ENCODE data around the gene THEMIS.
A peak's percentile ranks its signal among the peaks of the same experiment; 100 is the strongest.

The THEMIS gene

GRCh38 chr6:127858727-127859391 lies 42.0 kb downstream of the THEMIS start:
- DNase-seq = no peak

DNA sequence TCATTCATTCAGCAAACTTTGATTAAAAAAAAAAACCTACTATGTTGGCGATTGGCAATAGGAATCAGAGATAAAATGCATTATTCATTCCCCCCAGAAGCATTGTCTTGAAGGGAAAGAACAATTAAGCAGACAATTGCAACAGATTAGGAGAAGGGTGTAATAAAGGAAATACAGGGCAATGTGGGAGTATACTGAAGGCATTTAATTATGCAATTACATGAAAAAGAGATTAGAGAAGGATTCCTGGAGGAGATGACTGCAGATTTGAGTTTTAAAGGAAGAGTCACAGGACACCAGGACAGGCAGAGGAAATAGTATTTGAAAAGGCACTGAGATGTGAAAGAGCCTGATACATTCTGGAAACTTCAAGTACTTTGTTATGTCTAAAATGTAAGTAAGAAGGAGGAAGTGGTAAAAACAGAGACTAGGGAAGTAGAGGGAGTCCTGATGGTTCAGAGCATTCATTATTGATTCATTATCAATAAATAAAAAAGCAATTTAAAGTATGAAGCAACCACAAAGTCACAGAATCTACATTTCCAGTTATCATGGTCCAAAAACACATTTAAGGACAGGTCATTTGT lies 43.7 kb downstream of the THEMIS start:
- DNase-seq = no peak

GRCh38 chr6:127855542-127856159 lies 45.2 kb downstream of the THEMIS start:
- peak; percentile 75 for DNase-seq

- DNase-seq = no peak
Observed at GRCh38 chr6:127854009-127854408, 46.8 kb downstream of the THEMIS start.

- no peak for DNase-seq
Observed at GRCh38 chr6:127851197-127851596, 49.7 kb downstream of the THEMIS start.

- no peak for DNase-seq
Observed at GRCh38 chr6:127845242-127845641, 55.6 kb downstream of the THEMIS start.

DNA sequence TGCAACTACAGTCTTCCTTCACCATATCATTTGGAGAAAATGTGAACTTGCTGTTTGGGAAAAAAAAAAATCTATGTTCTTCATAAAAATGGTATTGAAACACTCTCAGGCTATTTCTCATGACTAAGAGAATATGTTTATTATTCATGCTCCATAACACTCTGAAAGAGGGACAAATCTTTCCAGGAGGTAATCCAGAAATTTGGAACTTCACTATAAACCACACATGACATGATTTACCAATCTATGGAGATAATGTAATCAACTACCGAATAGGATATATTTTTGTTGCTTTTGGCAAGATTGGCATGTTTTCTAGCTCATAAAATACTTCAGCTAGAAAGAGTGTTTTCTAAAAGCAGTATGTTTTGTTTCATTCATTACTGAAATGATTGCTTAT lies 56.3 kb downstream of the THEMIS start:
- no peak for DNase-seq

DNA sequence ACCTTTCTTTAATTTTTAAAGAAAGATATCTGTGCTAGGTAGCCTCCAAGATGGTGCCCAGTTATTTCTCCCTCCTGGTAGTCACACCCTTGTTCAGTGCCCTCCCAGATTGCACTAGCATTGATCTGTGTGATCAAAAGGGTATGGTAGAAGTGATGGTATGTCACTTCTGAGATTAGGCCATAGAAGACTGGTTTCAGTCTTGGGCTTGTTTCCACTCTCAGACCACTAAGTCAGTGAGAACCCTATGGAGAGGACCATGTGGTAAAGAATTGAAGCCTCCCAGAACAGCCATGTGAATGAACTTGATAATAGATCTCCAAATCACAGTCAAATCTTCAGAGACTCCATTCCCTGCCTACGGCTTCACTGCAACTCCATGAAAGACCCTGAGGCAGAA lies 57.3 kb downstream of the THEMIS start:
- no peak for DNase-seq

DNA sequence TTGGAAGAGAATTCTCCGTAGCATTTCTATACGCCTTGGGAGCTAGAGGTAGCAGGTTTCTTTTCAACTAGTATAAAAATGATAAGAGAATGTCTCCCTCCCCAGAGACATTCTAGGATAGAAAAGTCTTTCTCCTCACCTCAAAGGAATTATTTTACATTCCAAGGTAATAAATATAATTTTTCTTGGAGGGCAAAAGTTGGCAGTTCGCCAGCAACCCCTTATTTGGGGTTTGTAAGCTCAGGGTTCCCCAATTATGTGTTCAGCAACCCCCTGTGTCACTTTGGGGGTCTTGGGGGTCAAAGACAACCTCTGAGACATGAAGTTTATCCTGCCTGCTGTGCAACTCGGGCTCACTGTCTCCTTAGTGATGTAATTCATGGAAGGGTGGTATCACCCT lies 58.3 kb downstream of the THEMIS start:
- no peak for DNase-seq

DNA sequence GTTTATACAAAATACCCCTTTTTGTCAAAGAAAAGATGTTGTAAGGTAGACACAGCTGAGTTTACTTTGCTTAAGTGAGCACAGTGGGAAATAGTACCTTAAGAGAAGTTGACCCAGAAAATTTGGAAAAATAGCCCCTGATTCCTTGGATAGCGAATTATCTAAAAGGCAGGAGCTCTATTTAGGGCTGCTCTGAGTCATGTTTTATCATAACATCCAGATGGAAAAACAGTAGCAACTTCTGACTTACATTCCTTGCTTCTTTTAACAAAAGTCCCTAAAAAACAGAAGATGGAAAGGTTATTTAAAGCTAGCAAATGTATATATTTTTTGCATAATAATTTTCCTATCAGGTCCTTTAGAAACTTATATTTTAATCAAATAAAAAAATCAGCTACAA lies 59.0 kb downstream of the THEMIS start:
- no peak for DNase-seq

DNA sequence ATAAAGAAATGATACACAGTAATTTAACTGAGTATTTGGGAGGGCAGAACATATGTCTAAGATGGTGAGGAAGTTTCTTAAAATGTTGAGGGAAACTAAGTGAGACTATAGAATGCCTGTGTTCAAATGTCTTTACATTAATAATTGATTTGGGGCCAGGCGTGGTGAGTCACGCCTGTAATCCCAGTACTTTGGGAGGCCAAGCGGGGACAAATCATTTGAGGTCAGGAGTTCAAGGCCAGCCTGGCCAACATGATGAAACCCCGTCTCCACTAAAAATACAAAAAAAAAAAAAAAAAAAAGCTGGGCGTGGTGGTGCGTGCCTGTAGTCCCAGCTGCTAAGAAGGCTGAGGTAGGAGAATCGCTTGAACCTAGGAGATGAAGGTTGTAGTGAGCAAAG lies 66.7 kb downstream of the THEMIS start:
- no peak for DNase-seq

GRCh38 chr6:127833336-127833735 lies 67.5 kb downstream of the THEMIS start:
- no peak for DNase-seq

GRCh38 chr6:127832381-127832780 lies 68.5 kb downstream of the THEMIS start:
- no peak for DNase-seq

DNA sequence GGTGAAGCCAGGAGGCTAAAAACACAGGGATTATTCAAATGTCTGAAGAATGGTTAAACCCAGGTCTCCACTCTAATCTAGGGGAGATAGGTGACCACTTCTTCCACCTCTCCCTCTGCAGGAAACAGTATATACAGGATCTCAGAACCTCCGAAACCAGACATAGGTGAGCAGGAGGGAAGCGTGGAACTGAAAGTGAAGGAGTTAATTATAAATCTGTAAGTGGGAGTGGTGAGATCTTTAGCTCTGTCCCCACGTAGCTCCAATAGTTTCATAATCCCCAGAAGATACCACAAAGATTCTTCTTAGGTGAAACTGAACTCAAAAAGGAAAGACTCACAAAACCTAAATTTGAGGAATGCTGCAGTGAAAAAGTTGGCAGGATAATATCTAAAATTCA lies 76.8 kb downstream of the THEMIS start:
- no peak for DNase-seq

- no peak for DNase-seq
Observed at GRCh38 chr6:127821431-127821830, 79.4 kb downstream of the THEMIS start.

DNA sequence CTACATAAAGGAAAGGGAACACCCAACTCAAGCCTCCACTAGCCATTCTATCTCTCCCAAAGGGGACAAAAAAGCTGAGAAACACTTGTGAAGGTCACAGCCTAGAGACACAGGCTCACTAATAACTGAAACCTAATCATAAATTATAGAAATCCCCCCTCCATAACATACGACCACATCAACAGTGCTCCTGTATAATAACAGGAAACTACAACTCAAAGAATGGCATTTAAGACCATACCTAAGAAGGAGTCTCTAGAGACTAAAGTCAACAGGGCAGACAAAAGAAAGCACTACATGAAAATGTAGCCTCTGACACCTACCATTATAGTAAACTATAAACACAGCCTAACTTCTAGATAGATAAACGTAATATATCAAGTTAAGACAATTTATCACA lies 82.7 kb downstream of the THEMIS start:
- no peak for DNase-seq

DNA sequence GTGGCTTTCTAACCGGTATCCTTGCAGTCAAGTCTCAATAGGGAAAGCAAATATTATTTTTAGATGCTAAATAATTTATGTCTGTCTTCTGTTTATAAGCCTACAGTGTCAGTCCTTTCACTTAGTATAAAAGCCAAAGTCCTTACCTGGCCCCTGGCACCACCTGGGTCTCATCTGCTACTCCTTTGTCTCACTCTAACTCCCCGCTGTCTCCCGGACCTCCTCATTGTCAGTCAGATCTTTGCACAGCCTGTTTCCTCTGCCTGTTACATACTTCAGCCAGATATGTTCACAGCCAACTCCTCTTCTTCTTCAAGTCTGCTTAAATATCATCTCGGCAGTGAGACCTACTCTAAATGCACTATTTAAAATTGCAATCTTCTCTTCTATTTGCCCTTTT lies 84.2 kb downstream of the THEMIS start:
- DNase-seq = no peak

GRCh38 chr6:127813699-127814027 lies 87.2 kb downstream of the THEMIS start:
- DNase-seq = no peak

DNA sequence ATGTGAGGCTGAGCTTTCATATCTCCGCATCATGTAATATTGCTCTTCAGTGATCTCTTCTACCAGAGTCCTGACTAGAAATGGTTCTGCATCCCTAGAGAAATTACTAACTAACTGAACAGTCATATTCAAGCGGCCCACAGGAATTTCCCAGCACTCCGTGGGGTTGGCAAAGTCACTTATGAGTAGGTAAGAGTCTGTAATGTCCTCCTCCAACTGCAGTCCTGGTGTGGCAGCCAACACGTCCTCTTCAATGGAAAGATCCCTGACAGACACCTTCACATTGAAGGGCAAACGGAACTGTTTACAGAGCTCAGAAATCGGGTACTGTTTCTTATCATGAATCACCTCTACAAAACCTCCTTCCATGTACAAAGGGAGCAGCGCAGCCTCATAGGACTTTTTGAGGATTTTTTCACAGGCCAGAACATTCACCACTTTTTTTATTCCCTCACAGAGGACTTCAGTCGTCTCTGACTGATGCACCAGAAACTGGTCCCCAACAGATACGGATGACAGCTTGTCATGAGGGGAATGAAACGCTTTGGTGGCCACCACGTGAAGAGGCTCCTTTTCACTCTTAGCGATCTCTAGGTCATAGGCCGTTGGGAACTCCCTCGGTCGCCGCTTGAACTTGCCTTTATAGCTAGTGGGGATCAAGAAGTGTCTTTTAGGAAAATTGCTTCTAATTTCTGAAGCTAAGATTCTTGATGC lies 87.7 kb downstream of the THEMIS start:
- DNase-seq = no peak

DNA sequence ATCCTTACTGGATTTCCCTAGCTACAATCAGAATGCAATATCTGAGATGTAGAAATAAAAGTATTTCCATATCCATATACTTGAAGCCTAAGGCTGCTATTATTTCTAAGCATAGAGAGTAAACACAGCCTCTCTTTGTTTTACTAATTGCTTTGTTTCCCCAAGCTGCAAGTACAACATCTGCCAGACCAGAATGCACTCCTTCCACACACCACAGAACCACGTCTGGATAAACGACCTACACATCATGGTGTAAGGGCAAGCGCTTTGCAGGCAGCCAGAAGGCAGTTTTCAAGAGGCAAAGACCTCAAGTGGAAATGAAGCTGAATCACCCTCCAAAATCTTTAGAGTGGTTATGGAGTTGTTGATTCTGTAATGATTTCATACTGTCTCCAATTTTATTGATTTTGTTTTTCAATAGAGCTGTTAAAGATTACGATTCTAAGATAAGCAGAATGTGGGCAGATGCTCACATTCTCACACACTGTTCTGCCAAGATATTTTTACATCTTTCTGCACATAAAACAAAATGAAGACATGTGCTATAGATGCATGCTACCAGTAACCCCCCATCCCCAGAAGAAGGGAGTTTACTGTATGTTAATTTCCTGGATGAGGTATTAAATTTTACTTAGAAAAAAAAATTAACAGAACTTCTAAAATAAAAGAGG lies 88.8 kb downstream of the THEMIS start:
- no peak for DNase-seq

DNA sequence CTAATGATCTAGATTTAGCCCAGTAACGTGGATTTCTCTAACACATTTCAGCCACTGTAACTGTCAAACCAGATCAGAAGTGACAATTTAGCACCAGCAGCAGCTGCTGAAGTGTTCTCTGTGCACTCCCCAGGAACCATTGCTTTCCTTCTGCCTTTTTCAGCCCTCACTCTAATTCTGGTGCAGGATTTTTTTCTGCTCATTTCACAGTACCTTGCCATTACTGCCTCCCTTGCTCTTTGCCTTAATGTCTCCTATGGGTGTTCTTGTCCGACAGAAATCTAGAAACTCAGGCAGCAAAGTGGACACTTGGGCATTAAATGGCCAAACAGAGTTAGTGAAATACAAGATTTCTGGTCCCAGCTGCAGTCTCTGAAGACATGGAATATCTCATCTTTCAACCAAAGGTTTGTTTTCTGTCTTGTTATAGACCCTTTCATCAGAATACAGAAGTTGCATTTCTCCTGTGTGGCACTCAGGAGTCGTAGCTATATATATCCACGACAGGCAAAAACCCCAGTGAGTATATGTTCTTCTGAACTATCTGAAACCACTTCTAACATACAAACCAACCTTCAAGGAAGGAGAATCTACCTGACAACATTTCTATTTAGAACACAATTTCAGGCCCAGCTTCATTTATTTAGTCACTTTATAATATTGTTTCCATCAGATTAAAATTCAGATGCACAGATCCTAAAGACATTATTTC lies 92.9 kb downstream of the THEMIS start:
- DNase-seq = no peak

DNA sequence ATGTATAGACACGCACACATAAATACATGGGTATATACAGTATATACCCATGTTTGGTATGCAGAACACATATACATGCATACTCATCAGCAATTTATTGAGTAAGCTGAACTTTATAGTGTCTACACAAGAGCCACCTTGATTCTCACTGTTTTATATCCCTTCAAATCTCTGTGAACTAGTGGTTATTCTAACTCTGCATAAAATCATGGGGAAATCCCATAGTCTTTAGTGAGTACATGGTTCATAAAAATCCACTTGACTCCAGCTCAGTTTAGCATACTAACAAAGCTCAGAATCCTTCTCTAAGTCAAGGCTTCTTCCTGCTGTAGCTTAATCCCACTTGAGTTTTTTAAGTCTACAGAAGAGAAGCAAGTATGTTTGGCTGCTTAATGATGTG lies 104.1 kb downstream of the THEMIS start:
- DNase-seq = no peak

- DNase-seq = no peak
Observed at GRCh38 chr6:127794405-127794804, 106.5 kb downstream of the THEMIS start.

Measured in midbrain (tissue), 1 donor.